SU-DHL-6 (cell line): ENCODE results near the gene CDIPT.

Experiments used
- EZH2phosphoT487 ChIP-seq: fragments of 200-600 bp; sonication (generic), shearing (Covaris generic); conservative IDR thresholded peaks from 2 replicates; pipeline ENCODE4 v1.6.1; 2018; ENCODE audit warnings: mild to moderate bottlenecking, antibody characterized with exemption, low read length, moderate library complexity, mixed read lengths
- TF ChIP-seq, protein P1 (sequence below): fragments of 200-600 bp; sonication (generic); IDR thresholded peaks from one replicate; pipeline ENCODE4 v1.5.1; 2017; ENCODE audit warnings: antibody characterized with exemption, mild to moderate bottlenecking, low read length, moderate library complexity; ENCODE audit not compliant: insufficient read depth, poor library complexity, severe bottlenecking

DNA sequence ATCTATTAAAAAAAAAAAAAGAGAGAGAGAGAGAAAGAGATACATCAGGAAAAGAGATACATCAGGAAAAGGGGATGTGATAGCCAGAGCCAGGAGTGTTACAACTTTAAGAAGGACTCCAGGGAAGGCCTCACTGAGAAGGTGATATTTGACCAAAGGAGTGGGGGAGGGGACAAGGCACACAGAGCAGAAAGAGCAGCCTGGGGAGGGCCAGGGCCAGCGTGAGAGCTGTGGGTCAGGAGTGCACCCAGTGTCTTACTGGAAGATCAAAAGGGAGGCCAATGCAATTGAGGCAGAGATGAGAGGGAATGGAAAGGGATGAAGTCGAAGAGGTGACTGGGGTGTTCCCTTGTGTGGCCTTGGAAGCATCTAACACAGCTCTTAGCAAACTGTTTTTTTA lies 44.9 kb upstream of the CDIPT start:
- TF ChIP-seq, protein P1, sequence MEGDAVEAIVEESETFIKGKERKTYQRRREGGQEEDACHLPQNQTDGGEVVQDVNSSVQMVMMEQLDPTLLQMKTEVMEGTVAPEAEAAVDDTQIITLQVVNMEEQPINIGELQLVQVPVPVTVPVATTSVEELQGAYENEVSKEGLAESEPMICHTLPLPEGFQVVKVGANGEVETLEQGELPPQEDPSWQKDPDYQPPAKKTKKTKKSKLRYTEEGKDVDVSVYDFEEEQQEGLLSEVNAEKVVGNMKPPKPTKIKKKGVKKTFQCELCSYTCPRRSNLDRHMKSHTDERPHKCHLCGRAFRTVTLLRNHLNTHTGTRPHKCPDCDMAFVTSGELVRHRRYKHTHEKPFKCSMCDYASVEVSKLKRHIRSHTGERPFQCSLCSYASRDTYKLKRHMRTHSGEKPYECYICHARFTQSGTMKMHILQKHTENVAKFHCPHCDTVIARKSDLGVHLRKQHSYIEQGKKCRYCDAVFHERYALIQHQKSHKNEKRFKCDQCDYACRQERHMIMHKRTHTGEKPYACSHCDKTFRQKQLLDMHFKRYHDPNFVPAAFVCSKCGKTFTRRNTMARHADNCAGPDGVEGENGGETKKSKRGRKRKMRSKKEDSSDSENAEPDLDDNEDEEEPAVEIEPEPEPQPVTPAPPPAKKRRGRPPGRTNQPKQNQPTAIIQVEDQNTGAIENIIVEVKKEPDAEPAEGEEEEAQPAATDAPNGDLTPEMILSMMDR, result no peak
- no peak for TF ChIP-seq EZH2phosphoT487
